SHP77 (cell line): ENCODE data around the gene AGR2.
"Not testable (repeated sequence)": the region's sequence is repeated elsewhere in the genome, so short reads cannot be mapped to it uniquely, and the experiment has no call there.

Experiments
- DNase-seq, 2 experiments: peaks; one replicate each; lab custom pipeline; 2025; lab: John Stamatoyannopoulos, UW

The AGR2 gene

DNA sequence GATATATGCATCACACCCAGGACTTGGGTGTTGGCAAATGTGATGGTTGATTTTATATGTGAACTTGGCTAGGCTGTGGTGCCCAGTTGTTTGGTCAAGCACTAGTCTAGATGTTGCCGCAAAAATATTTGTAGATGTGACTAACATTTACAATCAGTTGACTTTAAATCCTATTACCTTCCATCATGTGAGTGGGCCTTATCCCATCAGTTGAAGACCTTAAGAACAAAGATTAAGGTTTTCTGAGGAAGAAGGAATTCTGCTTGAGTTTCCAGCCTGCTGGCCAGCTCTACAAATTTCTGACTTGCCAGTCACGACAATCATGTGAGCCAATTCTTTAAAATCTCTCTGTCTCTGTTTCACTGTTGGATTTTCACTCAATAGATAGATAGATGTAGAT, 30.9 kb downstream of the AGR2 start:
- no peak for DNase-seq

DNA sequence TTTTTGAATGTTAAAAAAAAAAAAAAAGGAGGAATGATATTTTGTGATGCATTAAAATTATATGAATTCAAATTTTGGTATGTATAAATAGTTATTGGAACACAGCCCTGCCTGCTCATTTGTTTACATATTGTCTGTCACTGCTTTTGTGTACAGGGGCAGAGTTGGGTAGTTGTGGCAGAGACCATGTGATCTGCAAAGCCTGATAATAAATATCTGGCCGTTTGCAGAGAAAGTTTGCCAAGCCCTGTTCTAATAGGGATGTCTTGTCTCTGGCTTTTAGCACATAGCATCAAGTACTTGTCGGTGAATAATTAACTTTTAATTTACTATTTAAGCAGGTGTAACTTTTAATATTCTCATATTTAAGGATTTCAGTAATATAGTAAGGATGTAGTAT, 31.5 kb downstream of the AGR2 start:
- DNase-seq, result no peak

DNA sequence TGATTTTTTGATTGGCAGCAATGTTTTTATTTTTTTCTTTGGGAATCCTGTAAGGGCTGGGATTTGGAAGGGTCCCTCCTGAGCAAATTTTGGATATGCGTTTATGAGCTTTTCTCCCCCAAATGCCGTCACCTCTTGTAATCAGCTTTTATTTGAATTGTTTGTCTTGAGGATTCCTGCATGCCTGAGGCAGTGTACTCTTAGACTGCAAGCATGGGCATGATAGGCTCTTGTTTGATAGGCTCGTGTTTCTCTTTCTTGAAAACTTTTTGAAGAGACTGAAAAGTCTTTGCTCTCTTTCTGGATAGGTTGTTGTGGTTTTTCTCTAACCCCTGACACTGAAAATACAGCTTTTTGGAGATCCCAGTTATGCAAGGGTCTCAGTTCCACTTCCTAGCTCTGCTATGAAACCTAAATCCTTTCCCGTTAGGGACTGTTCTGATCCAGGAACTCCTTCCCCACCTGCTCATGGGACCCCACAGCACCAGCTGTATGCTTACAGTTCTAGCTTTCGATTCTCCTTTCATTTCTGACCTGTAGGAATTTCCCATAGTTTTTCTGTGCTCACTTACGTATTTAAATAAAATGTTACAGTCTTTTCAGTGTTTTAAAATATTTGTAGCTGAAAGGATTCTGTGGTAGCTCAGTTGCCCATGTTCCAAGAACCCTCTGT, 34.0 kb downstream of the AGR2 start:
- DNase-seq, result no peak

DNA sequence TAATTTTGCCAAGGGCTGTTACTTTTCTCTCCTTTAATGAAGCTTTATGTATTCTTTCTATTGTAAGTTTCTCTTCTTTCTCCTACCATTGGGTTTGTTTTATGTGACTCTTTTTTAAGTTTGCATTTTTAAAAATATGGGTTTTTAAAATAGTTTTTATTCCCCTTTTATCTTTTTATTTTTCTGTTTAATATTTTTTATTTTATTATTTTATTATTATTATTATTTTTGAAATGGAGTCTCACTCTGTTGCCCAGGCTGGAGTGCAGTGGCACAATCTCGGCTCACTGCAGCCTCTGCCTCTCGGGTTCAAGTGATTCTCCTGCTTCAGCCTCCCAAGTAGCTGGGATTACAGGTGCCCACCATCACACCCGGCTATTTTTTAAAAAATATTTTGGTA, 34.8 kb downstream of the AGR2 start:
- DNase-seq, result not testable (repeated sequence)

DNA sequence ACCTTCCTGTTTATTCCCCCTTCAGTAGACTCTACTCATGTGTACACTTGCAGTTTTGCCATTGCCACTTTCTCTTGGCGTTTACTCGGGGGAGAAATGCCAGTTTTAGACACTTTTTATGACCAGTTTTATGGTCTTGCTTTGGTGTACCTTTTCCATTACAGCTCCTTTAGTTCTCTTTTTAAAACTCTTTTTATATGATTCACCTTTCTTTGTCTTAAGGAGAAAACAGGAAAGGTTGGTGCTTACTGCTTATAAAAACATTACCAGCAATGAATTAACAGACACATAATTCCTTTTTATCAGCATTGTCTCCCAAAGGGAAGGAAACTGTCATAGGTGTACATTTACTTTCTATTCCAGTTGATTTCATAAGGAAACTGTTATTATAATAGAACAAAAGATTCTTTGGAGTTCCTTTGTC, 39.4 kb downstream of the AGR2 start:
- DNase-seq, result no peak

DNA sequence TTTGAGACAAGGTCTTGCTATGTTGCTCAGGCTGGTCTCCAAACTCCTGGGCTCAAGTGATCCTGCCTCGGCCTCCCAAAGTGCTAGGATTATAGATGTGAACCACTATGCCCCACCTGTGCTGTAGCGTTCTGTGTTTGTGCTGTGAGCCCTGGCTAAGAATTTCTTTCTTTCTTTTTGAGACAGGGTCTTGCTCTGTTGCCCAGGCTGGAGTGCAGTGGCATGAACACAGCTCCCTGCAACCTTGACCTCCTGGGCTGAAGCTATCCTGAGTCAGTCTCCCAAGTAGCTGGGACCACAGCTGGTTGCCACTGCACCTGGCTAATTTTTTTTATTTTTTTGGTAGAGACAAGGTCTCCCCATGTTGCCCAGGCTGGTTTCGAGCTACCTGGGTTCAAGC, 39.9 kb downstream of the AGR2 start:
- DNase-seq, result no peak

DNA sequence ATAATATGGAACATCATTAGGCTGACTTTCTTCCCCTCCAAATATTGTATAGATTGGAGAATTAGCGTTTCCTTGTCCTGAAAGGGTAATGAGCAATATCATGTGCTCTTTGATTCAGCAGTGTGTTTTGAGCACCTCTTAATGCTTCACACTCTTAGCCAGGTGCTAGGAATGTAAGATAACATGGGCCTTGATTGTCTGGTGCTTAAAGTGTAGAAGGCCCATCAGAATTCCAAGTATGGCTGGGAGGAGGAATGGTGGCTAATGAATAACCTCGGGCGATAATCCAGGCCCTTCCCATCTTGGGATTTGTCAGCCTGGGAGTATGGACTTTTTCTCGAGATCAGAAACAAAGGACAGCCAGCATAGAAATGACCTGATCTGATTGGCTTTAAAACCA, 42.6 kb downstream of the AGR2 start:
- no peak for DNase-seq

DNA sequence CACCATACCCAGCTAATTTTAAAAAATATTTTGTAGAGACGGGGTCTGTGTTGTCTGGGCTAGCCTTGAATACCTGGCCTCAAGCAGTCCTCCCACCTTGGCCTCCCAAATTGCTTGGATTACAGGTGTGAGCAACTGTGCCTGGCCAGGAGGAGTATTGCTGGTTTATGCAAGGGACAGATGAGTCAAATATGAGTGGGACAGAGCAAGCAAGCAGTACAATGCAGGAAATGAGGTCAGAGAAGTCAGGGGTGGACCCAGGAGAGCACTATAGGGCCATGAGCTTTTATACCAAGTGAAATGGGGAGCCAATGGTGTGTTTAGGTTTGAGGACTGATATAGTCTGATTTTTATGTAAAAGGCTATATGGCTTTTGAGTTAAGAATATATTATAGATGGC, 45.0 kb downstream of the AGR2 start:
- no peak for DNase-seq

DNA sequence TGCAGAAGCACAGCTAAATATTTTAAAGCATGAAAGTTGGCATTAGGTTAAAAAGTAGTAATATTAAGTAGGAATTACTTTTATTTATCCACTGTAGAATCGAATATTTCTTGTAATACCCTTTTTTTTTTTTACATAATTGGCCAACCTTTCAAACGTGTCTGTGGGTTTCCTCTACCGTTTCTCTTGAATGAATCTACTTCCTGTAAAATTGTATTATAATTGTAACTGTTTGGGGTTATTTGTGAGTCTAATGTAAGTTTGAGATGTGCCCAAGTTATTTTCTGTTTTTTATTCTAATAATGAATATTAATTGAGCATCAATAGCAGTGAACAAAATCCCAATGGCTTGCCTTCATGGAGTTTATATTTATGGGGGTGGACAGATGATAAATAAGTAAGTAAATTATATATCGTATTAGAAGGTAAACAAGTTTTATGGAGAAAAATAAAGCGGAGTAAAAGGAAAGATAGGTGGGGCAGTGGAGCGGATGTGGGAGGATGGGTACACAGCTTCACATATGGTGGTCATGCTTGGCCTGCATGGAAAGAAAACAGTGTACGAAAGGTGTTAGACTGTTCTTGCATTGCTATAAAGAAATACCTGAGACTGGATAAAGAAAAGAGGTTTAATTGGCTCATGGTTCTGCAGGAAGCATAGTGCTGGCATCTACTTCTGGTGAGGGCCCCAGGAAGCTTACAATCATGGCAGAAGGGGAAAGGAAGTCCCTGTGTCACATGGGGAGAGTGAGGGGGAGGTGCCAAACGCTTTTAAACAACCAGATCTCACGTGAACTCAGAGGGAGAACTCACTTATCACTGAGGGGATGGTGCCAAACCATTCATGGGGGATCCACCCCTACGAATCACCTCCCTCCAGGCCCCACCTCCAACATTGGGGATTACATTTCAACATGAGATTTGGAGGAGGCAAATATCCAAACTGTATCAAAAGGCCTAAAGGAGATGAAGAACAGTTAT, 45.9 kb downstream of the AGR2 start:
- DNase-seq, result no peak

DNA sequence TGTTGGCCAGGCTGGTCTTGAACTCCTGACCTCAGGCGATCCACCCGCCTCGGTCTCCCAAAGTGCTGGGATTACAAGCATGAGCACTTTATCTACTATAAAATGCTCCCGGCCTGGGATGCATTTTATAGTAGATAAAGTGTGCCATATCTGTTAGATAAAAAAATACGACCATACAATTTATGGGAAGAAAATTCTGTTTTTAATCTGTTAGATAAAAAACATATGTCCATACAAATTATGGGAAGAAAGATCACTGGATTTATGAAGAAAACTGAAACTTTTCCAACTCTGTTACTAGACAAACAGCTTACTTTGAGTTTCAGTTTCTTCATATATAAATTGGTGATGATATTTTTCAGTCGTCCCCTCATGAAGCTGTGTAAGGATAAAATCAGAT, 46.8 kb downstream of the AGR2 start:
- no peak for DNase-seq

DNA sequence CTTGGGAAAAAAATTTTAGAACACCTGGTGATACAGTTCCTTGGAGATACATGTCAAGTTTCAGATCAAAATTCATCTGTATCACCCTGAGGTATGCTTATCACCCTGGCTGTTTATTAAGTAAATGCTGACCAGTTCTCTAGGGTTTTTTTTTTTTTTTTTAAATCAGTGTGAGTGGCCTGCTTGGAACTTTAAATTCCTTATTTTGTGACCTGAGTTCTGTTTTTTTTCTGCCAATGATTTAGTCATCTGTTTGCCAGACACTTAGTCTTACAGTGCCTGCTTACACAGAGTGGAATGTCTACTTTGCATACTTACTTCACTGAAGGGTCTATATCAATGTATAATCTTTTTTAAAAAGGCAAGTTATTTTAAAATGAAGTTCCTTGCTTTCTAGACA, 49.4 kb downstream of the AGR2 start:
- no peak for DNase-seq

DNA sequence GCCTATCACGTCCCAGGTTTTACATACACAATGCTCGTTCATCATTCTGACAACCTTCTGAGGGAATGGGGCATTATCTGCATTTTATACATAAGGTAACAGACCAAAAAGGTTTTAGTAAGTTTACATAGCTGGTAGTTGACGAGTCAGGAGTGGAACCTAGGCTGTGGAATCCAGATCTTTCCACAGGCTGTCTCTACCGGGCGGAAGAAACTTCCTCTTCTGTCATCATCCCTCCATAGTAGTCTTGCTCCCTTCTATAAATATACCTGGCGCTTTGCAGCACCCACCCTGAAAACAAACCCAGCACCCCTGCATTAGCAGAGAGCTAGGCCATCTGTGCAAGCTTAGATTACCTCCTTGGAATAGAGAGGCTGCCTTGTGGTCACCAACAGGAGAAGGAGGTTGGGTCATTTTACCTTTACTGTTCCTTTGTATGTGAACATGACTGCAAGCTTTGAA, 49.9 kb downstream of the AGR2 start:
- peak in 1 of 2 experiments; percentile 16 for DNase-seq

DNA sequence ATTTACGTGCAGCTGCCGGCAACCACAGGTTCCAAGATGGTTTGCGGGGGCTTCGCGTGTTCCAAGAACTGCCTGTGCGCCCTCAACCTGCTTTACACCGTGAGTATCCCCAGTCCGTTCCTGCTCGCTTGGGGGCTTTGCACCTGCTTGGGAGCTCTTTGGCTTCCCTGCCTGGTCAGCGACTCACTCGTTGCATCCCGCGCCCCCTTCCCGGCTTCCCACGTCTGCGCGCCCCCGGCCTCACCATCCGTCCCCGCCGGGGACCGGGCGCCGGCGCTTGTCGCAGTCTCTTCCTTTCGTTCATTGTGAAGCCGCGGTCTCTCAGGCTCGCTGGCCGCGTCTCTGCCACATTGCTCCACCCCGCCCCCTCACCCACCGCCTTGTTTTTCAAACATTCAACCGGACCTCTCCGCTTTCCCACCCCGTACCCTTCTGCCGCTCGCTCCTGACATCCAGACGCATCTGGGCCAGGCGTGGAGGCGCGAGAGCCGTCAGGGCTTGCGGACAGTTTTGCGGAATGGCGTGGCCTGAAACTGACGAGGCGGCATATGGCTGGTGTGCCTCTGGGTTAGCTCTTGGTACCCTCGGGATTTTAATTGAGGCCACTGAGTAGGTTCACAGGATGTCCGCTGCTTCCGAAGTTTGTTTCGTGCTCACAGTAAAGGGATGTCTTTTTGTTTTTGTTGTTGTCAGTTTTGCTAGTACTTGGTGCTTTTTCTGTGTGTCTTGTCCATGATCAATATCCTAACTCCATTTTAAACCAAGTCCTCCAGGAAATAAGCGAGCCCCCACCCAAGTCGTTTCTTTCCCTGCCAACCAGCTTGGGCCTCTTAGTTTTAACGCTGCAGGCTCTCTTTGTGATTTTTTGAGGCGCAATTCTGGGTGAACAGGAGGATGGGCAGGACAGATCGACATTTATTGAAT, 50.6 kb downstream of the AGR2 start:
- peak; percentile 67 to 76 for DNase-seq

DNA sequence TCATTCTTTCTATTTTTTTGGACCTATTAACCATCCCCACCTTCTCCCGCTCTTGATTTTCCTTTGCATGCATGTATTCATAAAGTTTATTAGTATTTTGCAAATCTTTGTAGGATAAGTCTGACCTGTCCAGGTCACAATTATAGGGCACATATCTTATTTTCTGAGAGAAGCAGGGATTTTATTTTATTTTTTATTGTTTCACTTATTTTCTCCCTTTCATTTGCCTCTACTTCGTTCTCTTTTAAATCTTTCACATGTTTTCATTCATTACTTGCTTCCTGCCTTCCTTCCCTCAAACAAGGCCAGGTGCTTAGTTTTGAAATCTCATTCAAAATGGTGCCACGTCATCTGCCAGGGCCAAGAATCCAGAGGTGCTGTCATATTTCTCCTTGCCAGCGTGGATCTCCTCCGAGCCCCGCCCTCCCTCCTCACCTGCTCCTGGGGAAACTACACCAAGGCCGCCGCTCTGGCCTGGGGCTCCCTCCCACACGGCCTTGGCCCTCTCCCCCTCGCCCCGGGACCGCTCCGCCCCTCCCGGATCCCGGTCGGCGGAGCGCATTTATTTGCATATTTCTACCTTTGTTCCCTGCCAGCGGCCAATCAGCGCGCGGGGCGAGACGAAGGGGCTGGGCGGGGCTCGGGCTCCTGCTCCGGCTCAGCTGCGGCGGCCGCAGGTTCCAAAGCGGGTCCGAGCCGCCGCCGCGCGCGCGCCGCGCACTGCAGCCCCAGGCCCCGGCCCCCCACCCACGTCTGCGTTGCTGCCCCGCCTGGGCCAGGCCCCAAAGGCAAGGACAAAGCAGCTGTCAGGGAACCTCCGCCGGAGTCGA, 51.5 kb downstream of the AGR2 start, which contains the start of gene TSPAN13:
Gene TSPAN13, plus strand, starts transcription at position 654 of the 830 bp plus-strand sequence. CDS start 213 bp downstream, outside the sequence.
- peak; percentile 99 for DNase-seq

DNA sequence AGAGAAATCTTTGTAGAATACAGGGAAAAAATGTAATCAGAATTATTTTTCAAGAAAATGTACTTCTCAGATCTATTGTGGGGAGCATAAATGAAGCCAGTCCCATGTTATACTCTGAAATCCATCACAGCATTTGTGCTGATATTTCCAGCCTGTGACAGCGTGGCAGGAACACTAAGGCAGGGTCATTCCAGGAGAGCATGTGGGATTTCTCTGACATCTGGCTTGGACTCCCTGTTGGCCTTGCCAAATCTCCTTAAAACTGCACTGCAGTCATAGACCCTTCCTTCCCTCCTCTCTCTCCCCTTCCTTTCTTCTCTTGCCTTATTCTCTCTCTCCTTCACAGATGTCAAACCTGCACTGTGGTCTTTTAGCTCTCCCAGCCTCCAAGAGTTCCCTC, 57.7 kb downstream of the AGR2 start:
- no peak for DNase-seq

DNA sequence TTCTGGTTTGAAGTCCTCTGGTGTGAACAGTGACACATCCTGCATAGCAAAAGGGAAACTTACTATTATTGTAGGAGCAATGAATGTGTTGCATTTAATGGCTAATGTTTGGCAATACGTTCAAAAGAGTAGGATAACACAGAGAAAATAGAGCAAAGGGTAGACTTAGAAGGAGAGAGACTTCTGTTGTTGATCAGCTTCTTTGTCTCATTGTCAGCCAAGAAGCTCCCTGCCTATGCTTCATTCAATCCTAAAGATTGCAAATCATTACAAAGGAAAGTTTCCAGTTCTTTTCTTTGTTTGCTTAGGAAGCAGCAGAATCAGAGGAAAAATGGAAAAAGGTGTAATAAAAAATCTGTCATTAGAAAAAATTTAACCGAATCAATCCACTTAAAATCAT, 59.2 kb downstream of the AGR2 start:
- no peak for DNase-seq

DNA sequence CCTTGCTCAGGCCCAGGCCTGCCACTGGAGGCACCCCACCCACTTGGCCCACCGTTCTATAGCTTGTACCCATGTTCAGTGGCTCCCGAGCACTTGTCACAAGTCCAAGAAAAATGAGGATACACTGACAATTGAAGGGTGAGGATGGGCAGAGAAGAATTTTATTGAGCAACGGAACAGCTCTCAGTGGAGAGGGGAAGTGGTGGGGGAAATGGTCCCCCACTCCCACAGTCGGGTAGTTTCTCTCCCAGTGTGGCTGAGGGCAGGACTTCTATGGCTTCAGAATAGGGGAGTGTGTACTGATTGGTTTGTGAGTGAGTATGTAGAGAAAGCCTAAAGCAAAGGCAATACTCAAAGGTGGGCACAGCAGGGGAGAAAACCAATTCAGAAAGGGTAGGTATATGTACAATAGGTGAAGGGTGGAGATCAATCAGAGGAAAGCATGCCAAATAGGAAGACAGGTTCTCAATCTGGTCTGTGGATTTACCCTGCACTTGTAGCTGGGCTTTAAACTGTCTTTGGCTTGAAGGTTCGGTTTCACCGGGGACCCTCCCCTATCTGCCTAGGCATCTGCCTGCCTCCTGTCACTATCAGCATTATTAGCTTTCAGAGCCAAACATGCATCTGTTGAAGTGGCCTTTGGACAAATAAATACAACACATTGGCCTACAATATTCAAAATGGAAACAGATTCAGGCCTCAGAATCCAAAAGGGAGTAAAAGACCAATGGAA, 60.1 kb downstream of the AGR2 start:
- DNase-seq, result no peak

DNA sequence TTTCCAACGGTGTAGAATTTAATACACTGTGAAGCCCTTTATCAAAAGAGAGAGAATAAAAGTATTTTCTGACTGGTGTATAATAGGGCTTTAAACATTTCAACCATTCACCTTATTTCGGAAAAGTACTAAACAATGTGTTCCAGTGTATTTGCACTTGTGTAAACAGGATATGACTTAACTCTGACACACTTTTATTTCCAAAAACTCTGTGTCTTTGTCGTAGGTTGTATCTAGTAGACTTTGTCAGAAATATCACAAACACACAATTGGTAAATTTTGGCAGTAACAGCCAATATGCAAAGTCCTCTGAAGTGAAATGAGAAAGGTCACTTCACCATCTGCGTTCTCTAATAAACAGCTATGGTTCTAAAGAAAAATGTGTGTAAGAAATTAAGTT, 61.6 kb downstream of the AGR2 start:
- DNase-seq, result no peak

DNA sequence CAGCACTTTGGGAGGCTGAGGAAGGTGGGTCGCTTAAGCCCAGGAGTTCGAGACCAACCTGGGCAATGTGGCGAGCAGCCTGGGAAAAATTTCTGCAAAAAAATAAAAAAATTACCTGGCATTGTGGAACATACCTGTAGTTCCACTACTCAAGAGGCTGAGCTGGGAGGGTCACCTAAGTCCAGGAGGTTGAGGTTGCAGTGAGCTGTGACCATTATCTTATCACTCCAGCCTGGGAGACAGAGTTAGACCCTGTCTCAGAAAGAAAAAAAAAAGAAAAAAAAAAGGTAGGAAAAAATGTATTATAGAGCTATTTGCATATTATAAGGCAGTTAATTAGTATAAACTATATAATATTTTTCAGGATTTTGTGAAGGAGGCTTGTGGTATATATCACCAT, 62.3 kb downstream of the AGR2 start:
- no peak for DNase-seq
